HG02588 (cell line): ENCODE measurements around the gene SFMBT2.
A peak's percentile ranks its signal among the peaks of the same experiment; 100 is the strongest.

Experiments
- ATAC-seq: cut with Tn5 transposase; IDR thresholded peaks from one replicate; pipeline ENCODE4 v1.9.1; 2021; ENCODE audit warnings: mild to moderate bottlenecking, moderate library complexity; ENCODE audit not compliant: unreplicated experiment

Gene SFMBT2

GRCh38 chr10:7426349-7426748 is 15.5 kb upstream of the SFMBT2 start:
- ATAC-seq: no peak

GRCh38 chr10:7425691-7426090 is 14.9 kb upstream of the SFMBT2 start:
- no peak for ATAC-seq

- no peak for ATAC-seq
These were observed 14.1 kb upstream of the SFMBT2 start for GRCh38 chr10:7424919-7425318.

GRCh38 chr10:7424315-7424714 is 13.5 kb upstream of the SFMBT2 start:
- ATAC-seq: no peak

- ATAC-seq: no peak
These were observed 12.7 kb upstream of the SFMBT2 start for GRCh38 chr10:7423521-7423920.

- ATAC-seq: no peak
These were observed 10.7 kb upstream of the SFMBT2 start for GRCh38 chr10:7421526-7421925.

- no peak for ATAC-seq
These were observed 9.2 kb upstream of the SFMBT2 start for GRCh38 chr10:7419998-7420397.

GRCh38 chr10:7417807-7418206 is 7.0 kb upstream of the SFMBT2 start:
- no peak for ATAC-seq

- no peak for ATAC-seq
These were observed 6.3 kb upstream of the SFMBT2 start for GRCh38 chr10:7417103-7417623.

- ATAC-seq: no peak
These were observed 3.9 kb upstream of the SFMBT2 start for GRCh38 chr10:7414766-7415165.

- ATAC-seq: no peak
These were observed 2.1 kb upstream of the SFMBT2 start for GRCh38 chr10:7412928-7413282.

GRCh38 chr10:7412237-7412927 is 1.5 kb upstream of the SFMBT2 start:
- no peak for ATAC-seq

GRCh38 chr10:7411671-7412128 is 866 bp upstream of the SFMBT2 start:
- no peak for ATAC-seq

- ATAC-seq: no peak
These were observed 453 bp downstream of the SFMBT2 start for GRCh38 chr10:7410301-7410861.

- peak; percentile 9 for ATAC-seq
These were observed 1.1 kb downstream of the SFMBT2 start for GRCh38 chr10:7409732-7410168.

GRCh38 chr10:7409045-7409731 is 1.6 kb downstream of the SFMBT2 start:
- peak; percentile 43 for ATAC-seq

- peak; percentile 33 for ATAC-seq
These were observed 2.4 kb downstream of the SFMBT2 start for GRCh38 chr10:7408291-7409044.

GRCh38 chr10:7407368-7408290 is 3.2 kb downstream of the SFMBT2 start:
- peak; percentile 6 for ATAC-seq

GRCh38 chr10:7406712-7407333 is 4.0 kb downstream of the SFMBT2 start:
- no peak for ATAC-seq

- no peak for ATAC-seq
These were observed 5.2 kb downstream of the SFMBT2 start for GRCh38 chr10:7405637-7406036.
